ENCODE measurements around the gene FARSB. TPM values are rescaled to one million over a fixed set of nuclear protein-coding genes. Genes with fewer than 3 reads are reported as not detected.

The FARSB gene
- total and polyA plus RNA-seq, 2 donors (not counting 3 experiments of a cell fraction or from before 2014, with no cell fraction given) = 12.7 to 29.4 TPM

- H3K27ac ChIP-seq (ENCODE audit: insufficient read depth, low read depth, low read length) = no peak overlapping the region
- H3K27me3 ChIP-seq (ENCODE audit: control insufficient read depth in 2 of 2, insufficient read depth in 2 of 2, low read length in 2 of 2) = no peaks in the 10 kb centered on the region
- peaks cover 7% of the 10 kb centered on the region for H3K79me2 ChIP-seq (ENCODE audit: control insufficient read depth, insufficient read depth, low read length)
- no peak overlapping the region for H2AFZ ChIP-seq (ENCODE audit: low read depth, low read length)
- DNase-seq (ENCODE audit: low read depth, low spot score) (no peak), FAIRE-seq (no peak)
- dilution Hi-C loops (cut with MboI; ENCODE audit: extremely low pct_ligation_motif_present, low sequenced_read_pairs) = no loop called here
- no peak for TF ChIP-seq CTCF (IDR thresholded peaks at IDR 0.05; ENCODE audit: extremely low read depth in 1 of 2, insufficient read depth in 1 of 2, low read depth in 1 of 2, low read length in 2 of 2)
- TF ChIP-seq GATA2 (IDR thresholded peaks at IDR 0.05; ENCODE audit: insufficient read depth, insufficient read length, low read depth, low read length) = no peak
- no peak for TF ChIP-seq MYC (IDR thresholded peaks at IDR 0.05; ENCODE audit: low read depth, low read length)
- no peak for TF ChIP-seq EZH2 (IDR thresholded peaks at IDR 0.05; ENCODE audit: borderline replicate concordance, low read depth, low read length, severe bottlenecking)
- no peak for TF ChIP-seq POLR2AphosphoS5 (IDR thresholded peaks at IDR 0.05; ENCODE audit: insufficient read depth, low read depth, low read length)
- TF ChIP-seq JUN (IDR thresholded peaks at IDR 0.05; ENCODE audit: borderline replicate concordance, insufficient read depth, insufficient read length, low read depth) = no peak
- no peak for TF ChIP-seq POLR2A (IDR thresholded peaks at IDR 0.05; ENCODE audit: low read depth, low read length)
- TF ChIP-seq FOS (IDR thresholded peaks at IDR 0.05; ENCODE audit: borderline replicate concordance, insufficient read depth, low read length) = no peak
- POLR2A ChIA-PET = no interaction called here
- H3K4me1 ChIP-seq (ENCODE audit: control insufficient read depth, extremely low read depth, insufficient read depth, low read length) = peaks cover 10% of the 10 kb centered on the region
- no TSS peak for BruUV-seq (replicated peaks)
- no peaks in the 10 kb centered on the region for H3K9me1 ChIP-seq (replicated peaks; ENCODE audit: control insufficient read depth, extremely low read depth, insufficient read depth, low read length)
- intact Hi-C loops (cut with micrococcal nuclease) = no loop called here
- CTCF ChIA-PET = interaction anchor here (4.2 kb wide), 1 partner anchor 16 kb away, joined by 20 read pairs; no protein-coding TSS in a partner anchor
- no peaks in the 10 kb centered on the region for H3K9me3 ChIP-seq (replicated peaks; ENCODE audit: control insufficient read depth, insufficient read depth, low read length)
- no peaks in the 10 kb centered on the region for H4K20me1 ChIP-seq (replicated peaks; ENCODE audit: control insufficient read depth, extremely low read depth, insufficient read depth, low read length)
- H3K9ac ChIP-seq (replicated peaks; ENCODE audit: extremely low read depth, insufficient read depth, low read length) = no peak overlapping the region
- H3K4me2 ChIP-seq (ENCODE audit: insufficient read depth, low read length) = no peak overlapping the region
- H3K36me3 ChIP-seq (ENCODE audit: control insufficient read depth in 2 of 2, extremely low read depth in 1 of 2, insufficient read depth in 2 of 2, low read length in 2 of 2) = no peaks in the 10 kb centered on the region
- no peak overlapping the region for H3K4me3 ChIP-seq (replicated peaks in 1 of 3; ENCODE audit: insufficient read depth in 1 of 3, low read depth in 1 of 3, low read length in 3 of 3)
These were observed 78.6 kb downstream of the FARSB start for GRCh38 chr2:222577341-222577740.

Data from endothelial cell of umbilical vein (primary cell).